ENCODE measurements around the gene FADS6. TPM values are rescaled to one million over a fixed set of nuclear protein-coding genes. Genes with fewer than 3 reads are reported as not detected.

Gene FADS6
- total and polyA plus RNA-seq, 10 of the 15 experiments (the other 5 are each of a cell fraction or from before 2014, with no cell fraction given), result not detected

DNA sequence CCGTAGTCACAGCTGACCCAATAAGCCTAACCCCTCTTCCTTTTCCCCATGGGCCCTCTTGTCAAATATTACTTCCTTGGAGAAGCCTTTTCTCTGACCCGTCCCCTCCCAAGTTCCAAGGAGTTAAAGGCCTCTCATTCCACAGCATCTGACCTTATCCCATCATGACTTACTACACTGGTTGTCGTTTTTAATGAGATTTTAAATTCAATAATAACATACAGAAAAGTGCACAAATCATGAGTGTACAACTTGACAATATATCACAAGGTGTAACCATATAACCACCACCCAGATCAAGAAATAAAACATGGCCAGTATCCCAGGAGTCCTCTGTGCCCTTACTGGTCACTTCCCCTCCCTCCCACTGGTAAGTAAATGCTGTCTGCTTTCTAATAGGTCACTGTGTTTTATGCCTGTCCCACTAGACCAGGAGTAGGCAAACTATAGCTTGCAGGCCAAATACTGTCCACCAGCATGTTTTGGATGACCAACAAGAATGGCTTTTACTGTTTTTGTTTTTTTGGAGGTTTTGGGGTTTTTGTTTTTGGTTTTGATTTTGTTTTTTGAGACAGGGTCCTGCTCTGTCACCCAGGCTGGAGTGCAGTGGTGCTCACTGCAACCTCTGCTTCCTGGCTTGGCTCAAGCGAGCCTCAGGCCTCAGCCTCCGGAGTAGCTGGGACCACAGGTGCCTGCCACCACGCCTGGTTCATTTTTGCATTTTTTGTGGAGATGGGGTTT, 19.4 kb downstream of the FADS6 start:
- in situ Hi-C loops (cut with MboI) (no loop called here), intact Hi-C loops (cut with micrococcal nuclease; ENCODE audit: unreplicated experiment) (no loop called here)
- BruUV-seq (replicated peaks), result no TSS peak
- peak; percentile 11; the same call in 1 of the 3 replicates for ATAC-seq
- POLR2A ChIA-PET, result interaction anchor here (0.6 to 1.9 kb wide), 10 partner anchors 14 to 520 kb away, joined by 3 to 15 read pairs (median 3); partner anchors contain the start of genes KCTD2 and NAT9
- SMC1A ChIA-PET (ENCODE audit: uncharacterized antibody, unreplicated experiment), result interaction anchor here (0.9 to 2.5 kb wide), 5 partner anchors 8 to 127 kb away, joined by 3 to 10 read pairs (median 3); no protein-coding TSS in a partner anchor
- Histone ChIP-seq H3K36me3 (ENCODE audit: control insufficient read depth in 2 of 2, insufficient read depth in 2 of 2, low read length in 1 of 2) (no peaks in the 10 kb centered on the region; a peak in 1 of 4 replicates), H2AFZ (ENCODE audit: control insufficient read depth, low read depth, low read length) (peak overlapping the region; percentile 90), H3K9me3 (replicated peaks; ENCODE audit: control insufficient read depth, insufficient read depth, low read length) (no peaks in the 10 kb centered on the region), H3K79me2 (ENCODE audit: control insufficient read depth, insufficient read depth, low read length) (peaks cover 16% of the 10 kb centered on the region), H3K27me3 (replicated peaks in 1 of 2; ENCODE audit: control insufficient read depth in 2 of 2, insufficient read depth in 2 of 2, low read length in 1 of 2) (no peaks in the 10 kb centered on the region), H3K9ac (ENCODE audit: control insufficient read depth, insufficient read depth, low read length) (peak overlapping the region; percentile 94), H3K27ac (ENCODE audit: control insufficient read depth, insufficient read depth) (peak overlapping the region; percentile 96), H4K20me1 (ENCODE audit: control insufficient read depth, insufficient read depth) (no peaks in the 10 kb centered on the region), H3K4me3 (peak overlapping the region; percentile 82), H3K4me1 (ENCODE audit: control insufficient read depth, insufficient read depth, low read length) (peaks cover 14% of the 10 kb centered on the region), H3K4me2 (ENCODE audit: control insufficient read depth, insufficient read depth) (peak overlapping the region; percentile 83)
- FAIRE-seq, result peak; percentile 83
- DNase-seq (ENCODE audit: low read depth, low spot score), result no peak
- WGBS (ENCODE audit: insufficient coverage, insufficient replicate concordance, low lambda C conversion rate, missing lambda C conversion rate), result 45% methylated on average over 6 of the region's 6 CpGs
- RAD21 ChIA-PET (ENCODE audit: unreplicated experiment), result interaction anchor here (1.1 to 3.2 kb wide), 3 partner anchors 8 to 137 kb away, joined by 3 to 24 read pairs (median 9); partner anchors contain the start of gene RAB37
- TF ChIP-seq NFYB (IDR thresholded peaks at IDR 0.05; ENCODE audit: insufficient read depth, low read depth, low read length), result 0 out of 2 replicates have a peak, but pooled peaks have one; percentile 53
- TF ChIP-seq BRCA1 (IDR thresholded peaks at IDR 0.05; ENCODE audit: low read depth, low read length), result no peak
- TF ChIP-seq MTA3 (IDR thresholded peaks at IDR 0.05; ENCODE audit: borderline replicate concordance, low read length), result peak; percentile 51; the same call in 1 of the 2 replicates
- CTCF ChIA-PET, result interaction anchor here (0.7 to 4.5 kb wide), 15 partner anchors 10 to 298 kb away, joined by 3 to 40 read pairs (median 3); partner anchors contain the start of genes MRPL58, NHERF1 and RAB37

All from GM12878 (cell line).